ENCODE data around the gene TMEM131.

DNA sequence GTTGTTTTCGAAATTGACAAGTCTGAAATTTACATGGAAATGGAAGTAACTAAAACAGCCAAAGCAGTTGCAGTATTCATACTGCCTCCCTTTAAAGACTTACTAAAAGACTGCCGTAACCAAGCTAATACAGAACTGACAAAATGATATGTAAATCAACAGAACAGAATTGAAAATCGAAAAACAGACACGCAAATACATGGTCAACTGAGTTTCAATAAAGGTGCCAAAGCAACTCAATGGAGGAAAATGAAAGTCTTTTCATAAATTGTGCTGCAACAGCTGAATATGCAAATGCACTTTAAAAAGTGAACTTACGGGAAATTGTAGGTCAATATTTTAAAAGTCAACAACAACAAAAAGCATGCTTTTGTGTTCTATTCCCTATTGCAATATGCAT is 34.2 kb downstream of the TMEM131 start:
- TF ChIP-seq, protein P1, sequence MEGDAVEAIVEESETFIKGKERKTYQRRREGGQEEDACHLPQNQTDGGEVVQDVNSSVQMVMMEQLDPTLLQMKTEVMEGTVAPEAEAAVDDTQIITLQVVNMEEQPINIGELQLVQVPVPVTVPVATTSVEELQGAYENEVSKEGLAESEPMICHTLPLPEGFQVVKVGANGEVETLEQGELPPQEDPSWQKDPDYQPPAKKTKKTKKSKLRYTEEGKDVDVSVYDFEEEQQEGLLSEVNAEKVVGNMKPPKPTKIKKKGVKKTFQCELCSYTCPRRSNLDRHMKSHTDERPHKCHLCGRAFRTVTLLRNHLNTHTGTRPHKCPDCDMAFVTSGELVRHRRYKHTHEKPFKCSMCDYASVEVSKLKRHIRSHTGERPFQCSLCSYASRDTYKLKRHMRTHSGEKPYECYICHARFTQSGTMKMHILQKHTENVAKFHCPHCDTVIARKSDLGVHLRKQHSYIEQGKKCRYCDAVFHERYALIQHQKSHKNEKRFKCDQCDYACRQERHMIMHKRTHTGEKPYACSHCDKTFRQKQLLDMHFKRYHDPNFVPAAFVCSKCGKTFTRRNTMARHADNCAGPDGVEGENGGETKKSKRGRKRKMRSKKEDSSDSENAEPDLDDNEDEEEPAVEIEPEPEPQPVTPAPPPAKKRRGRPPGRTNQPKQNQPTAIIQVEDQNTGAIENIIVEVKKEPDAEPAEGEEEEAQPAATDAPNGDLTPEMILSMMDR (conservative IDR thresholded peaks at IDR 0.05) = no peak
- TF ChIP-seq EZH2 (IDR thresholded peaks at IDR 0.05; ENCODE audit: low read depth) = no peak

Data from PC-9 (cell line).